T-cell (primary cell): Measurements from ENCODE around the gene HBD. TPM values are rescaled to one million over a fixed set of nuclear protein-coding genes. Genes with fewer than 3 reads are reported as not detected.

Experiments
- ATAC-seq, 4 experiments: fragments of 200-7000 bp in 3 of 4; fragments of 150-1000 bp in 1 of 4; cut with Tn5 transposase; replicated peaks in 1 of 4; 1 replicate in 3 of 4; 2 replicates in 1 of 4; pipeline ENCODE4 v1.10.0; 2021; ENCODE audit warnings: moderate library complexity in 3 of 4, mild to moderate bottlenecking in 2 of 4, moderate number of reproducible peaks in 1 of 4
- CTCF ChIA-PET, 2 donors: fragments of 300-600 bp; sonication (Branson Sonifier 250); formaldehyde crosslinking; loops; one replicate each; lab custom pipeline; 2022; ENCODE audit warnings: antibody characterized with exemption in 2 of 2; lab: Charles Lee
- POLR2A ChIA-PET, 2 donors: fragments of 300-600 bp; sonication (Branson Sonifier 250); formaldehyde crosslinking; loops; one replicate each; lab custom pipeline; 2022; ENCODE audit warnings: antibody characterized with exemption in 2 of 2; lab: Charles Lee
- DNase-seq, 35 experiments: peaks; one replicate each; pipeline versions ENCODE4 v3.0.0 to v3.0.0-alpha.2; 2013 to 2023
- H3K27ac ChIP-seq: one replicate; pipeline ENCODE4 v1.5.1; 2013; ENCODE audit warnings: low read length
- H3K27me3 ChIP-seq, 2 experiments: replicated peaks in 1 of 2; 1 replicate in 1 of 2; 2 replicates in 1 of 2; pipeline versions ENCODE4 v1.6.1 to v1.7.0; 2013; ENCODE audit warnings: low read length in 1 of 2, mixed read lengths in 1 of 2; ENCODE audit not compliant: control insufficient read depth in 2 of 2, insufficient read depth in 2 of 2; ENCODE audit errors: extremely low read depth in 1 of 2
- H3K36me3 ChIP-seq, 2 donors: 1 replicate in 1 of 2; 2 replicates in 1 of 2; pipeline versions ENCODE4 v1.6.1 to v1.7.0; 2013; ENCODE audit warnings: low read length in 1 of 2; ENCODE audit not compliant: control insufficient read depth in 2 of 2, insufficient read depth in 1 of 2; ENCODE audit errors: extremely low read depth in 1 of 2
- H3K4me1 ChIP-seq, 2 experiments: 1 replicate in 1 of 2; 2 replicates in 1 of 2; pipeline versions ENCODE4 v1.6.1 to v1.7.0; 2013; ENCODE audit warnings: low read length in 2 of 2, mixed read lengths in 1 of 2; ENCODE audit not compliant: insufficient read depth in 2 of 2, control insufficient read depth in 1 of 2; ENCODE audit errors: extremely low read depth in 1 of 2
- H3K4me3 ChIP-seq, 2 donors: 1 replicate in 1 of 2; 2 replicates in 1 of 2; pipeline versions ENCODE4 v1.5.1 to v1.7.0; 2013; ENCODE audit warnings: mild to moderate bottlenecking in 2 of 2, low read length in 1 of 2, moderate library complexity in 1 of 2; ENCODE audit not compliant: control insufficient read depth in 1 of 2; ENCODE audit errors: extremely low read depth in 1 of 2
- H3K9me3 ChIP-seq: 2 replicates; pipeline ENCODE4 v1.7.0; 2013
- H3K27ac Mint-ChIP-seq, 2 donors: one replicate each; pipeline ENCODE4 v1.8.0; 2020 to 2021; ENCODE audit warnings: mild to moderate bottlenecking in 2 of 2, mixed read lengths in 2 of 2
- H3K27me3 Mint-ChIP-seq, 2 donors: one replicate each; pipeline ENCODE4 v1.8.0; 2021 to 2022; ENCODE audit warnings: mixed read lengths in 2 of 2
- H3K36me3 Mint-ChIP-seq: one replicate; pipeline ENCODE4 v1.8.0; 2021; ENCODE audit warnings: mixed read lengths
- H3K4me1 Mint-ChIP-seq, 3 donors: one replicate each; pipeline ENCODE4 v1.8.0; 2020 to 2022; ENCODE audit warnings: mixed read lengths in 3 of 3, mild to moderate bottlenecking in 1 of 3
- H3K4me3 Mint-ChIP-seq, 3 donors: one replicate each; pipeline ENCODE4 v1.8.0; 2020 to 2022; ENCODE audit warnings: mild to moderate bottlenecking in 3 of 3, mixed read lengths in 3 of 3, moderate library complexity in 3 of 3
- H3K9me3 Mint-ChIP-seq, 3 donors: one replicate each; pipeline ENCODE4 v1.8.0; 2020 to 2022; ENCODE audit warnings: mixed read lengths in 3 of 3
- WGBS: methylation state at CpG from one replicate; pipeline ENCODE4 v1.1.5; 2013; ENCODE audit warnings: missing lambda C conversion rate; ENCODE audit not compliant: insufficient coverage; 5-methylcytosine and 5-hydroxymethylcytosine counted together
- total RNA-seq, 35 experiments: library from RNA in 6 of 35; stranded (reverse) in 6 of 35; fragments of 120-200 nt in 1 of 35; gene quantifications; one replicate each; pipeline versions ENCODE4 v1.2.1 to v1.2.4 and lab custom pipeline; 2013 to 2026

The HBD gene
- total RNA-seq, 5 donors from 2014 or later (not counting 1 experiment from before 2014, with no cell fraction given), result 0.72 to 1.9 TPM; not detected in 3

- Mint-ChIP-seq H3K9me3 (peaks cover 0 to 3% (median 0%) of the 10 kb centered on the region in 3 donors), H3K27me3 (peaks cover 0 to 6% of the 10 kb centered on the region in 2 donors), H3K36me3 (no peaks in the 10 kb centered on the region), H3K4me3 (no peak within 1 kb of the TSS), H3K27ac (no peak within 1 kb of the TSS), H3K4me1 (no peaks in the 10 kb centered on the region)
- POLR2A ChIA-PET, result no interaction called here
- Histone ChIP-seq H3K9me3 (no peaks in the 10 kb centered on the region), H3K27ac (no peak within 1 kb of the TSS), H3K27me3 (peaks cover 0 to 3% of the 10 kb centered on the region in 2 experiments), H3K36me3 (no peaks in the 10 kb centered on the region), H3K4me1 (no peaks in the 10 kb centered on the region), H3K4me3 (no peak within 1 kb of the TSS)
- CTCF ChIA-PET, result no interaction called here
- DNase-seq, result no peak
- whole genome bisulfite sequencing, result no CpG with 5 or more reads among the region's 3 CpGs
- no peak for ATAC-seq
Measured at GRCh38 chr11:5226732-5227310, 7.5 kb downstream of the HBD start, which contains the start of gene HBB. TSS of gene HBB (minus strand) at chr11:5227071. CDS start at chr11:5227021, 50 bp downstream.

DNA sequence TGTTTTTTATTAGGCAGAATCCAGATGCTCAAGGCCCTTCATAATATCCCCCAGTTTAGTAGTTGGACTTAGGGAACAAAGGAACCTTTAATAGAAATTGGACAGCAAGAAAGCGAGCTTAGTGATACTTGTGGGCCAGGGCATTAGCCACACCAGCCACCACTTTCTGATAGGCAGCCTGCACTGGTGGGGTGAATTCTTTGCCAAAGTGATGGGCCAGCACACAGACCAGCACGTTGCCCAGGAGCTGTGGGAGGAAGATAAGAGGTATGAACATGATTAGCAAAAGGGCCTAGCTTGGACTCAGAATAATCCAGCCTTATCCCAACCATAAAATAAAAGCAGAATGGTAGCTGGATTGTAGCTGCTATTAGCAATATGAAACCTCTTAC lies 8.8 kb downstream of the HBD start:
- Mint-ChIP-seq H3K4me1 (no peaks in the 10 kb centered on the region), H3K27me3 (peaks cover 0 to 6% of the 10 kb centered on the region in 2 donors), H3K4me3 (no peak overlapping the region), H3K9me3 (peaks cover 0 to 4% (median 3%) of the 10 kb centered on the region in 3 donors), H3K27ac (no peak overlapping the region), H3K36me3 (no peaks in the 10 kb centered on the region)
- Histone ChIP-seq H3K27ac (no peak overlapping the region), H3K4me1 (no peaks in the 10 kb centered on the region), H3K36me3 (no peaks in the 10 kb centered on the region), H3K27me3 (peaks cover 0 to 3% of the 10 kb centered on the region in 2 experiments), H3K4me3 (no peak overlapping the region), H3K9me3 (no peaks in the 10 kb centered on the region)
- no peak for DNase-seq
- WGBS, result no CpG with 5 or more reads among the region's 2 CpGs
- ATAC-seq, result no peak
- ChIA-PET CTCF (no interaction called here), POLR2A (no interaction called here)

- Mint-ChIP-seq H3K4me3 (no peak overlapping the region), H3K27me3 (peaks cover 0 to 6% of the 10 kb centered on the region in 2 donors), H3K36me3 (no peaks in the 10 kb centered on the region), H3K9me3 (peaks cover 0 to 6% (median 3%) of the 10 kb centered on the region in 3 donors), H3K27ac (no peak overlapping the region), H3K4me1 (no peaks in the 10 kb centered on the region)
- DNase-seq, result no peak
- WGBS, result no CpG with 5 or more reads among the region's 6 CpGs
- H3K36me3 ChIP-seq, result no peaks in the 10 kb centered on the region
- H3K27ac ChIP-seq, result no peak overlapping the region
- ChIA-PET POLR2A (no interaction called here), CTCF (no interaction called here)
- no peak for ATAC-seq
- H3K27me3 ChIP-seq, result peaks cover 0 to 3% of the 10 kb centered on the region in 2 experiments
- no peaks in the 10 kb centered on the region for H3K9me3 ChIP-seq
- H3K4me1 ChIP-seq, result no peaks in the 10 kb centered on the region
- H3K4me3 ChIP-seq, result no peak overlapping the region
Measured at GRCh38 chr11:5224538-5225479, 9.5 kb downstream of the HBD start.

DNA sequence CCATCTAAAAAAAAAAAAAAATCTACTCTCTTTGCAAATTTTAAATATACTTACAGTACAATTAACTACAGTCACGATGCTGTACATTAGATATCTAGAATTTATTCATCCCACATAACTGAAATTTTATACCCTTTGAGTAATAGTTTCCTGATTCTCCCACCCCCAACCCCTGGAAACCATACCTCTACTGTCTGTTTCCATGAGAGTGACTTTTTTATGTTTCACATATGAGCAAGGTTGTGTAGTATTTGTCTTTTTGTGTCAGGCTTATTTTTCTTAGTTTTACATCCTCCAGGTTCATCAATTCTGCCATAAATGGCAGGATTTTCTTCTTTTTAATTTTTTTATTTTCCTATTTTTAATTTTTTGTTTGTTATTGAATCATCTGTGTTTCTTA lies 10.6 kb downstream of the HBD start:
- peaks cover 0 to 6% of the 10 kb centered on the region in 2 donors for H3K27me3 Mint-ChIP-seq
- H3K36me3 Mint-ChIP-seq, result no peaks in the 10 kb centered on the region
- Histone ChIP-seq H3K4me1 (no peaks in the 10 kb centered on the region), H3K27ac (no peak overlapping the region), H3K4me3 (no peak overlapping the region), H3K27me3 (peaks cover 0 to 3% of the 10 kb centered on the region in 2 experiments), H3K9me3 (no peaks in the 10 kb centered on the region), H3K36me3 (no peaks in the 10 kb centered on the region)
- H3K27ac Mint-ChIP-seq, result no peak overlapping the region
- POLR2A ChIA-PET, result no interaction called here
- H3K9me3 Mint-ChIP-seq, result peaks cover 0 to 11% (median 3%) of the 10 kb centered on the region in 3 donors
- DNase-seq (no peak), ATAC-seq (no peak)
- 50% methylated on average over 1 of the region's 1 CpG for WGBS
- no peak overlapping the region for H3K4me3 Mint-ChIP-seq
- CTCF ChIA-PET, result no interaction called here
- no peaks in the 10 kb centered on the region for H3K4me1 Mint-ChIP-seq

DNA sequence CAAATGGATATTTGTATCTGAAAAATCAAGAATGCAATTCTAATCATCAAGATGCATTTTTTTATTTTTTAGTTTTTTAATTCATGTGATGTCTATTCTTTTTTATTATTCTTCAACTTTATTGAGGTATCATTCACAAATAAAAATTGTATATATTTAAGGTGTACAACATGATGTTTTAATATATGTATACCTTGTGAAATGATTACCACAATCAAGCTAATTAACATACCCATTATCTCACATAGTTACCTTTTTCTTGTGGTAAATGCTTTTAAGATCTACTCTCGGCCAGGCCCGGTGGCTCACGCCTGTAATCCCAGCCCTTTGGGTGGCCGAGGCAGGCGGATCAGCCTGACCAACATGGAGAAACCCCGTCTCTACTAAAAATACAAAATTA lies 11.1 kb downstream of the HBD start:
- ATAC-seq (no peak), DNase-seq (no peak)
- ChIA-PET POLR2A (no interaction called here), CTCF (no interaction called here)
- H3K27me3 Mint-ChIP-seq, result peaks cover 0 to 6% of the 10 kb centered on the region in 2 donors
- H3K4me3 Mint-ChIP-seq, result no peak overlapping the region
- peaks cover 0 to 3% of the 10 kb centered on the region in 2 experiments for H3K27me3 ChIP-seq
- no peaks in the 10 kb centered on the region for H3K36me3 ChIP-seq
- H3K27ac ChIP-seq, result no peak overlapping the region
- no peak overlapping the region for H3K27ac Mint-ChIP-seq
- H3K36me3 Mint-ChIP-seq, result no peaks in the 10 kb centered on the region
- no peaks in the 10 kb centered on the region for H3K4me1 Mint-ChIP-seq
- 93% methylated on average over 6 of the region's 6 CpGs for WGBS
- H3K9me3 Mint-ChIP-seq, result peaks cover 0 to 12% (median 3%) of the 10 kb centered on the region in 3 donors
- H3K4me1 ChIP-seq, result no peaks in the 10 kb centered on the region
- no peaks in the 10 kb centered on the region for H3K9me3 ChIP-seq
- H3K4me3 ChIP-seq, result no peak overlapping the region

- no peak overlapping the region for H3K4me3 Mint-ChIP-seq
- ATAC-seq (no peak), DNase-seq (no peak)
- H3K9me3 ChIP-seq, result no peaks in the 10 kb centered on the region
- H3K9me3 Mint-ChIP-seq, result peaks cover 0 to 10% (median 7%) of the 10 kb centered on the region in 3 donors
- H3K27me3 Mint-ChIP-seq, result no peaks in the 10 kb centered on the region
- CTCF ChIA-PET, result no interaction called here
- no peaks in the 10 kb centered on the region for H3K4me1 ChIP-seq
- no peaks in the 10 kb centered on the region for H3K36me3 ChIP-seq
- H3K36me3 Mint-ChIP-seq, result no peaks in the 10 kb centered on the region
- H3K4me1 Mint-ChIP-seq, result no peaks in the 10 kb centered on the region
- WGBS, result 57% methylated on average over 1 of the region's 7 CpGs
- no peak overlapping the region for H3K27ac Mint-ChIP-seq
- POLR2A ChIA-PET, result no interaction called here
- no peak overlapping the region for H3K27ac ChIP-seq
- no peaks in the 10 kb centered on the region for H3K27me3 ChIP-seq
- H3K4me3 ChIP-seq, result no peak overlapping the region
Measured at GRCh38 chr11:5210376-5210885, 23.9 kb downstream of the HBD start.
